Measurements from ENCODE around the gene ELF4.

Gene ELF4

GRCh38 chrX:130085551-130086446, 24.5 kb downstream of the ELF4 start:
- in situ Hi-C loops (cut with HindIII; ENCODE audit: low sequenced_read_pairs), result no loop called here

- in situ Hi-C loops (cut with HindIII; ENCODE audit: low sequenced_read_pairs), result no loop called here
These were observed 25.6 kb downstream of the ELF4 start for GRCh38 chrX:130084631-130085237.

- in situ Hi-C loops (cut with HindIII; ENCODE audit: low sequenced_read_pairs), result no loop called here
These were observed 26.5 kb downstream of the ELF4 start for GRCh38 chrX:130083656-130084382.

DNA sequence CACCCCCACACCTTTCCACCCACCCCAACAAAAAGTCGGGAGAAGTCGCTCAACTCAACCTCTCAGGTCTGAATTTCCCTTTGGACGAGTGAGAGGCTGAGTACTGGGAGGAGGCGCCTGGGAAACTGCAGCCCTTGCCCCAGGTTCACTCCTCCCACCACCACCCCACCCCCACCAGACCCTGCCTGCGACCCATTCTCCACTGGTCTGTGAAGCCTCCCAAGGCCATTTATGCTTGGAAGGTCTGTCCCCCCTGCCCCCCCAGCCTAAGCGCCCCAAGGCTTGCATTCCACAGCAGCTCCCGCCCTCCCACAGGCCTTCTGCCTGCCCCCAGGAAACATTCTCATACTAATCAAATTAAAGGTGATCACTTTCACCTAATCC, 27.2 kb downstream of the ELF4 start:
- in situ Hi-C loops (cut with HindIII; ENCODE audit: low sequenced_read_pairs), result no loop called here

- in situ Hi-C loops (cut with HindIII; ENCODE audit: low sequenced_read_pairs), result no loop called here
These were observed 27.8 kb downstream of the ELF4 start for GRCh38 chrX:130082244-130083106.

- in situ Hi-C loops (cut with HindIII; ENCODE audit: low sequenced_read_pairs), result no loop called here
These were observed 28.8 kb downstream of the ELF4 start for GRCh38 chrX:130081421-130082045.

GRCh38 chrX:130080791-130081367, 29.4 kb downstream of the ELF4 start:
- in situ Hi-C loops (cut with HindIII; ENCODE audit: low sequenced_read_pairs), result no loop called here

DNA sequence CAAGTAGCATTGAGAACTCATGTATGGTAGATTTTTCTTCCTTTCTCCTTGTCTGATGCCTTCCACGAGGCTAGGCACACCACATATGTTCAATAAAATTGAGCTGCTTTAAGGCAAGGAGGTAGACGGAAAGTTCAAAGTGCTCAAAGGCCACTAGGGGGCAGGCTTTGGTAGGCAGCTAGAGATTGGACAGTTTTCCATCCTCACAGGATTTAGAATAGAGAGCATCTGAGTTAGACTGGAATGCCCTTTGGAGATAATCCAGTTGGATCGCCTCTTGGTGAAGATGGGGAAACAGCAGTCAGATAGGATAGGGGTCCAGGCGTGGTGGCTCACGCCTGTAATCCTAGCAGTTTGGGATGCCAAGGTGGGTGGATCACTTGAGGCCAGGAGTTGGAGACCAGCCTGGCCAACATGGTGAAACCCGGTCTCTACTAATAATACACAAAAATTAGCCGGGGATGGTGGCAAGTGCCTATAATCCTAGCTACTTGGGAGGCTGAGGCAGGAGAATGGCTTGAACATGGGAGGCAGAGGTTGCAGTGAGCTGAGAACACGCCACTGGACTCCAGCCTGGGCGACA, 30.4 kb downstream of the ELF4 start:
- in situ Hi-C loops (cut with HindIII; ENCODE audit: low sequenced_read_pairs), result no loop called here

DNA sequence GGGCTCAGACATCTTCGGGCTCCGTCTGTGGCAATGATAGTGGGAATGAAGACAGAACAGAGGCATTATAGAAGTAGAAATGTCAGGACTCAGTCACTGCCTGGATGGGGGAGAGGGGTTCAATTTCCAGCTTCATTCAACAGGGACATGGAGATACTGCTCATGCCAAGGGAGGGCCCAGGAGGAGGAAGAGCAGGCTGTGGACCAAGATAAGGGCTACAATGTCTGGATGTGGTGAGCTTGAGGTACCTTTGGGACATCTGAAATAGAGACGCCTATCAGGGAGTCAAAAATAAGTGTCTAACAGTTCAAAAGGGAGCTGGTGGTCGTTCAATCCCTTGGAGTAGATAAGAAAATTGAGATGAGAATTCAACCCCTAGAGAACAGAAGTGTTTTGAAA, 34.5 kb downstream of the ELF4 start:
- in situ Hi-C loops (cut with HindIII; ENCODE audit: low sequenced_read_pairs), result no loop called here

DNA sequence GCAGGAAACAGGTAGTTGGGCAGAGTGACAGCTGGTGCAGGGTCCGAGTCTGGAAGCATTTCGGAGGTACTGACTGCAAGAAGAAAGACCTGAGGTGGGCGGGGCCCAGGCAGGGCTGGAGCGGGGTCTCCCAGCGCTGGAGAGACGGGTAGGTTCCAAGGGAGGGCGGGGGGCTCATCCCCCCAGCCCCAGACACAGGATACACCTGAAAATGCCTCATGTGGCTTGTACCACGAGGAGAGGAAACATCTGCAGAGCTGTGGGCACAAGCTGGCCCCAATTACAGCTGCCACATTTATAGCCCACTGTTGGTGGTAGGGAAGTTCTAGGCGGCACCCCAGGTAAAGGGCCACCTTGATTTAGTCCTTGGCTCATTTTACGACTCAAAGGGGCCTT, 38.0 kb downstream of the ELF4 start:
- in situ Hi-C loops (cut with HindIII; ENCODE audit: low sequenced_read_pairs), result no loop called here

GRCh38 chrX:130071611-130072344, 38.5 kb downstream of the ELF4 start:
- in situ Hi-C loops (cut with HindIII; ENCODE audit: low sequenced_read_pairs), result no loop called here

DNA sequence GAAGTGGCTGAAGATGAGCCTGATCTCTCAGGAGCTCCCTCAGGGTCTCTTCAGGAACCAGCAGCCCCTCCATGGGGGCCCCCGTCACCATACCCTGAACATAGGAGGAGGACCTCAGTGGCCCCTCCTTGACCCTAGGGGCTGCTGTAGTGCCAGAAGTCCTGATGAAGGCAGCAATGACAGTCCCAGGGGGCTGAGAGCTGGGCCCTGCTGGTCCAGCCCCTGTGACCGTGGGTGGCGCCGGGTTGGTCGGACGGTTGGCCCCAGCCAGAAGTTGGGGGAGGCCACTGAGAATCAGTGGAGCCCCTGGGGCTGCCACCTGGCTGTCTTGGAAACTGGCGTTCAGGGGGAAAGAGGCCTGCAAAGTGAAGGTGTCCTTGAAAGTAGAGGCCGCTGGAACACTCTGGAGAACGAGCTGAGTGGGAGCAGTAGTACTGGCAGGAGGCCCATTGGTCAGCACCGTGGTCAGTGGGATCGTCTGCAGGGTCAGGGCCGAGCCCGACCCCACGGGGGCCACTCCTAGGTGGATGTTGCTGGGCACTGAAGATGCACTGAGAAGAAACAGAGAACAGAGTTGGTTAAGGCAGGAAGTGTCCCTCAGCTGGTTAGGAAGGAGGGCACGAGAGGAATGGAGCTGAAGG, 43.2 kb downstream of the ELF4 start:
- in situ Hi-C loops (cut with HindIII; ENCODE audit: low sequenced_read_pairs), result no loop called here

DNA sequence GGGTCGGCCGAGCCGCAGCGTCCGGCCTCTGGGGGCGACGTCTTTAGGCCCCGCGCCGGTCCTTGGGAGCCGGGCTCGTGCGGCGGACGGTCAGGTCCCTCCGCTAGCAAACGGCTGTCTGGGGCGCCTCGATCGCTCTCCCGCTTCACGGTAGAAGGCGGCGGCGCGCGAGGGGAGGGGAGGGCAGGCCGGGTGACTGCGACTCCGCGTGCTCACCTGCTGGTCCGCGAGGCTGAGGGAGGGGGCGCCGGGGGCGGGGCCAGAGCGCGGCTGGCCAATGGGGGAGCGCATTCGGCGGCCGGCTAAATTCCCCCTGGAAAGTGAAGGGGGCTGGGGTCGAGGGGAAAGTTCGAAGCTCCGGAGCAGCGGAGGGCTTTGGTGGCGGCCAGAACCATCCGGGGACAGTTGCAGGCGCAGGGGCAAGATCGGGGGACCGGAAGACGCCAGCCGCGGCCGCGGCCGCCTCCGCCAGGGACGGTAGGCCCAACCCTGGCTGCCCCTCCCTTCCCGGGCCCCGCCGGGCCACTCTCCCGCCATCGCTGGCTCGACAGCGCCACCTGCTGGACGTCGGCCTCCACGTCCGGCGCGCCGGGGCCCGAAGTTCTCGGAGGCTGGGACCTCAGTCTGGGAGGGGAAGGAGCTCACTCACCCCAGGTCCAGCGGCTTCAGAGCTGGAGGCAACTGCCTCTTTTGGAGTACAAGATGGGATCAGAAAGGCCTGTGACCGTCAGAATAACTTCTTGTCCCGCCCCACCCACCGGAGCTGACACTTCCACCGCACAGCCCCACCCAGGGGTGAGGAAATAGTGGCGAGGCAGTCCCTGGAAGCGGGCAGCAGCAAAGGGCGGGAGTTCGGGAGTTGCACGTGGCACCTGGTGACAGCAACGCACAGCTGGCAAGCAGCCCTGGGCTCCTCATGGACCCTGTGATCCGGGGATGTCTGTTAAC, 49.9 kb downstream of the ELF4 start:
- in situ Hi-C loops (cut with HindIII; ENCODE audit: low sequenced_read_pairs), result no loop called here

GRCh38 chrX:130058652-130059051, 51.6 kb downstream of the ELF4 start:
- in situ Hi-C loops (cut with HindIII; ENCODE audit: low sequenced_read_pairs), result loop anchor here (5.0 kb wide), 1 partner anchor 59 kb away; no protein-coding TSS in a partner anchor

DNA sequence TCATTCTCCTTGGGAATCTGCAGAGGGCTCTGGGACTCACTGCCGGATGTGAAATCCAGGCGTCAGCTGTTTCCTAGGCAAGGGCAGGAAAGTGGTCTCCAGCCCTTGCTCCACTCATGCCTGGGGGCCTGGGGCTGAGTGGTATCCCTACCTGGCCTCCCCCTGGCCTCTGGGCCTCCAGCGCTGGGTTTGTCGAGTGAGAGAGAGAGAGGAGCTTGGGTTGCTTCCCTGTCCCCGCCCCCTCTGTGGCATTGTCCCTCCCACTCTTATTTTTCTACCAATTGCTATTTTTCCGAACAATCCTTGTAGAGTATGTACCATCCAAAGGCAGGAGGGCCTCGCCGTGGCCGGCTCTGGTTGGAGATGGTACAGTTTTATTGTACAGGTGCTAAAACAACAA, 53.1 kb downstream of the ELF4 start:
- in situ Hi-C loops (cut with HindIII; ENCODE audit: low sequenced_read_pairs), result loop anchor here (5.0 kb wide), 1 partner anchor 60 kb away; no protein-coding TSS in a partner anchor

- in situ Hi-C loops (cut with HindIII; ENCODE audit: low sequenced_read_pairs), result loop anchor here (5.0 kb wide), 1 partner anchor 61 kb away; no protein-coding TSS in a partner anchor
These were observed 54.4 kb downstream of the ELF4 start for GRCh38 chrX:130055899-130056298.

DNA sequence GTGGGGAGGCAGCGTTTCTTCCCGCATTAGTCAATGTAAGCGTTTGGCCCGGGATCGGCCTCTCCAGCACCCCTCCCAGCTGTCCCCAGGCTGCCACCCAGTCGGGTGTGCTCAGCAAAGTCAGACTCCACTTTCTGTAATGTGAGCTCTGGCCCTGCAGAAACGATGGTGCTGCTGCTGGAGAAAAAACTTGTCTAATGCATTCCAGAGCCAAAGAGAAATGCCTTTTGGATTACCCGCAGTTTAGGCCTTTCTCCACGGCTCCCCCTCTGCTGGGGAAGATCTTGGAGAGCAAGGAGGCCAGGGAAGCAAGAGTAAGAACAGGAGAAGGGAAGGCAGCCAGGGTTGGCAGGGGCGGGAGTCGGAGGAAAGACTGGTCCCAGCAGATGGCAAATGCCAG, 55.2 kb downstream of the ELF4 start:
- in situ Hi-C loops (cut with HindIII; ENCODE audit: low sequenced_read_pairs), result loop anchor here (5.0 kb wide), 1 partner anchor 62 kb away; no protein-coding TSS in a partner anchor

All from endothelial cell of hepatic sinusoid (primary cell).